KOPT-K1 (cell line): ENCODE measurements around the gene ZG16B.

Experiments
- H3K27ac ChIP-seq: fragments of 200-600 bp; sonication (generic); 2 replicates; pipeline ENCODE4 v1.5.1; 2016; ENCODE audit warnings: antibody characterized with exemption, mild to moderate bottlenecking, low read depth, low read length; ENCODE audit not compliant: poor library complexity, severe bottlenecking
- H3K36me3 ChIP-seq: fragments of 200-600 bp; sonication (generic); 2 replicates; pipeline ENCODE4 v1.5.1; 2017; ENCODE audit warnings: antibody characterized with exemption, mild to moderate bottlenecking, low read length, moderate library complexity; ENCODE audit not compliant: insufficient read depth
- H3K9me3 ChIP-seq: fragments of 200-600 bp; sonication (generic); 2 replicates; pipeline ENCODE4 v1.5.1; 2017; ENCODE audit warnings: antibody characterized with exemption, low read length, mild to moderate bottlenecking; ENCODE audit not compliant: insufficient read depth, poor library complexity, severe bottlenecking

Gene ZG16B

DNA sequence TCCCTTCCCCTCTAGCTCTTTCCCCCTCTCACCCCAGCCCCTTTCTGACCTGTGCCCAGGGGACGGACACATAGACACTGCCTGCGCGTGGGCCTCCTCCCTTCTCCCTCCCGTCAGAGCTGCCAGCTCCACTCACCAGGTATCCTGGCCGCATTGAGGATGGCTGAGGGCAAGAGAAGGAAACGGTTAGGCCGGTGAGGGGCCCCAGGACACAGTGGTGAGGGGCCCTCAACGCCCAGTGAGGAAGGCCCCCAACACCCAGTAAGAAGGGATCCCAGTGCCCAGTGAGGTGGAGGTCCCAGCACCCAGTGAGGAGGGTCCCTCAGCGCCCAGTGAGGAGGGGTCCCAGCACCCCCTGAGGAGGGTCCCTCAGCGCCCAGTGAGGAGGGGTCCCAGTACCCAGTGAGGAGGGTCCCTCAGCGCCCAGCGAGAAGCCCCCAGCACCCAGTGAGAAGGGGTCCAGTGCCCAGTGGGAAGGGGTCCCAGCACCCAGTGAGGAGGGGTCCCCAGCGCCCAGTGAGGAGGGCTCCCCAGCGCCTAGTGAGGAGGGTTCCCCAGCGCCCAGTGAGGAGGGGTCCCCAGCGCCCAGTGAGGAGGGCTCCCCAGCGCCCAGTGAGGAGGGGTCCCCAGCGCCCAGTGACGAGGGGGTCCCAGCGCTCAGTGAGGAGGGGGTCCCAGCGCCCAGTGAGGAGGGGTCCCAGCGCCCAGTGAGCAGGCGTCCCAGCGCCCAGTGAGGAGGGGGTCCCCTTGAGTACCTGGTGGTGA lies 26.8 kb downstream of the ZG16B start:
- Histone ChIP-seq H3K9me3 (peaks cover 21% of the 10 kb centered on the region), H3K36me3 (no peaks in the 10 kb centered on the region), H3K27ac (no peak overlapping the region)

DNA sequence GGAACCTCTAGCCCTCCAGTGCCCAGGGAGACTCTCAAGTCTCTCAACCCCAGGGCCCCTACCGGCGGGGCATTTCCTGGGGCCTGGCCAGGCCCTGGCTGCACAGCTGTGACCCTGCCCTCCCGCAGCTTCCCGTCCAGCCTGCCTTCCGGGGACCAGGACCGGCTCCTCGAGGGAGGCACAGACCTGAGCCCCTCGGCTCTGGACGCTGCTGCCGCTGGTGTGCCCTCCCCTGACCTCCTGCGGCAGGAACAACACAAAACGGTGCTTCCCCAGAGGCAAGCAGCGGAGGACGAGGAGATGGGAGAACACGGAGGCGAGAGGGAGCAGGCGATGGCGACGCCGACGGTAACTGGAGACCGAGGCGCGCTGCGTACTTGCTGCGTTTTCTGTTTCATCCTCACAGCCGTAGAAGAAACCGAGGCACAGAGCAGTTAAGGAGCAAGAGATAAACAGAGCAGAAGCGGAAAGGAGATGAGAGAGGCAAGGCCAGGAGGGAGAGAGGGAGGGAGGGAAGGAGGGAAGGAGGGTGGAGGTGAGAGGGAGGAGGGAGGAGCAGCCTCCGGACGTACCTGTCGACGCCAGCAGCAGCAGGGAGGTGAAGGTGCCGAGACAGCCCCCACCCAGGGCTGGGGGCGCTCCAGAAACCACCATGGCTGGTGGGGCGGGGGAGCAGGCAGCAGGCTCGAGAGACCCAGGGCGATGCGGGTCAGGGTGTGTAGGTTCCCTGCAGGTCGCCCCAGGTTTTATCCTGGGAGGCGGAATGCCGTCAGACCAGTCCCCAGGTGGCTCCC lies 27.5 kb downstream of the ZG16B start, which contains the start of gene PRSS22:
PRSS22 (minus strand) TSS at position 720 of the 794 bp plus-strand sequence; CDS start at position 654, 66 bp downstream.
- H3K27ac ChIP-seq, result no peak within 1 kb of the TSS
- H3K36me3 ChIP-seq, result no peaks in the 10 kb centered on the region
- peaks cover 21% of the 10 kb centered on the region for H3K9me3 ChIP-seq

DNA sequence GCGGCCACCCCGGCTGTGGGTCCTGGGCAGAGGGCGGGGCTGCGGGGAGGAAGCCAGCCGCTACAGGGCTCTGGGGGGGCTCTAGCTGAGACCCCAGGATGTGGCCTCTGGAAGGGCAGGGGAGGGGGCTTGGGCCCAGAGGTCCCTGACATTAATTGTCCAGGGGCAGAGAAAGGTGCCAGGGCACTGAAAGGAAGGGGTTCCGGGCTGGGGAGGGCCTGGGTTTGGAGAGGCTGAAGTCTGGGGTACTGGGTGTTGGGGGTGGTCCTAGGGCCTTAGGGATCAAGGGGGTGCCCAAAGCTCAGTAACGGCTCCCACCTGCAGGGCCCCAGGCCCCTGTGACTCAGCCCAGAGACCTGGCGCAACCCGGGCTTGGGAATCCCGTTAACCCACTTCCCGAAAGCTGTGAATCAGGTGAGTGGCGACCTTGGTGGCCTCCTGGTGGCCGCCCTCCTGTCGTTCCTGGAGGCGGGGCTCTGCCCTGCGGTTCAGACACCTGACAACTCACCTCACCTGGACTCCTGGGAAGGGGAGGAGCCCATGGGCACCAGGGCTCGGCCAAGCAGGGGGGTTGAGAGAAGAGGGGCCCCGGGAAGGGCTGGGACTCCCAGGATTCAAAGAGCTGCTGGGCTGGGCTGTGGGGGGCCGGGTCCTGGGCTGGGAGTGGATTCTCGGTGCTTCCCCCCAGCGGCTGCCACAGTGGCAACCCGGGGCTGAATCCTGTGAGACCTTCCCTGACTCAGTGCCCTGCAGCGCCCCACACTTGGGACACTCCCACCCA lies 28.3 kb downstream of the ZG16B start:
- Histone ChIP-seq H3K9me3 (peaks cover 21% of the 10 kb centered on the region), H3K36me3 (no peaks in the 10 kb centered on the region), H3K27ac (no peak overlapping the region)

DNA sequence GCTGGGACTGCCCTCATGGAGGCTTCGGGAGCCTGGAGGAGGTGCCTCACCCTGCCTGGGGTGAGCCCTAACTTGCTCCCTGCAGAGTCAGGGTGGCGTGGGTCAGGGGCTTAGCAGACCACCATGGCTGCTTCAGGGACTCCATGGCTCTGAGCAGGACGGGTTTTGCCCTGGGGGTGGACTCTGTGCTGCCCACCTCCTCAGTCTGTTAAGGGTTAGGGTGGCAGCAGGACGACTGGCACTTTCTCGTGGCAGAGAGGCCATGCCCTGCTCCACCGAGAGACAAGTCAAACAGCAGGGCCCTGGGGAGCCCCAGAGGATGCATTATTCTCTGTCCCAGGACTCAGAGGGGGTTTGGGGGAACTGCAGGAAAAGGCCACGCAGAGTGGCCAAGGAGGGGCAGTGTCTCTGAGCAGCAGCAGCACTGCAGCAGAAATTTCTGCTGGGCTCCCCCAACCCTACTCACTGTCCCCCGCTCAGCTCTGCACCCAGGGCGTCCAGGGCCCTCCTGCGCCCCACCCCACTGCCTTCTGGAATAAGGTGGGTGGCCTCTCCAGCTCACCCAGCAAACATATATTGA lies 29.7 kb downstream of the ZG16B start:
- Histone ChIP-seq H3K36me3 (no peaks in the 10 kb centered on the region), H3K9me3 (peaks cover 12% of the 10 kb centered on the region), H3K27ac (no peak overlapping the region)

DNA sequence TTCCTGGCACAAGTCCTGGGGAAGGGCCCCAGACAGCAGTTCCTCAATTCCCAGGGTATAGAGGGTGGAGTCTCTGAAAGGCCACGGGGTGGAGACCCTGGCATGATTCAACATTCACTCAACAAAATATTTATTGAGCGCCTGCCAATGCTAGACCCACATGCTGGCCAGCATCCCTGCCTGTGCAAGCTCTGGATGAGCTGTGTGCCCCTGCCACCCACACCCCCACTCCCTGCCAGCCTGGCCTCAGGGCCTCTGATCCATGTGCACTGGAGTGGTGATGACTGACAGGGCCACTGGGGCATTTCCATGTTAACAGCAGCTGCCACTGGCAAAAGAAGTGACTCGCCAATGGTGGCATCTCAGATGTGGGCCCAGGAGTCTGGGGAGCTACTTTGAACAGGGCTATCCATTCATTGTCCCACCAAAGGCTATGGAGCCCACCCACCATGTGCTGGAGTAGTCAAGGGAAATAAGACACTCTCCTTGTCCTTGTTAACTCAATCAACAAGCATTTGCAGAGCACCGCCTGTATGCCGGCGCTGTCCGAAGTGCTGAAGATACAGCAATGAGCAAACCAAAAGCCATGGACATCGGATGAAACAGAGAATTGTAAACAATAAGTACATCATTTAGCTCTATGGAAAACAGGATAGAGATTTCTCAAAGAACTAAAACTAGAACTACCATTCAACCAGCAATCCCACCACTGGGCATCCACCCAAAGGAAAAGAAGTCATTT lies 30.9 kb downstream of the ZG16B start:
- H3K9me3 ChIP-seq, result peaks cover 11% of the 10 kb centered on the region
- no peaks in the 10 kb centered on the region for H3K36me3 ChIP-seq
- H3K27ac ChIP-seq, result no peak overlapping the region

DNA sequence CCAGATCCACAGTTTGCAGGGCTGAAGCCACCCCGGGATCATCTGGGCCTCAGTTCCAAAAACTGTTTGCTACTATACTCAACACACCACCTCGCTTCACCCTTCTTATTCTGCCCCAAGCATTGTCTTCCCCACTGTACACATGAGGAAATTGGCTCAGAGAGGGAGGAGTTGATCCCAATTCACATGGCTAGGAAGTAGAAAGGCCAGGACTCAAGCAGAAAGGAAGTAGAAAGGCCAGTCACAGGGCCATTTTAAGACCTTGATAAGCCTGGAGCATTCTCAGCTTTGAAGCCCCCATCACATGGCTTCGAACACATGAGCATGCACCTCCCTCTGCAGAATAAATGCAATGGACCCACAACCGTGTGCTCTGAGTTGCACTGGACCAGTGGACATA lies 35.5 kb downstream of the ZG16B start:
- H3K27ac ChIP-seq, result no peak overlapping the region
- H3K36me3 ChIP-seq, result no peaks in the 10 kb centered on the region
- H3K9me3 ChIP-seq, result peaks cover 8% of the 10 kb centered on the region

DNA sequence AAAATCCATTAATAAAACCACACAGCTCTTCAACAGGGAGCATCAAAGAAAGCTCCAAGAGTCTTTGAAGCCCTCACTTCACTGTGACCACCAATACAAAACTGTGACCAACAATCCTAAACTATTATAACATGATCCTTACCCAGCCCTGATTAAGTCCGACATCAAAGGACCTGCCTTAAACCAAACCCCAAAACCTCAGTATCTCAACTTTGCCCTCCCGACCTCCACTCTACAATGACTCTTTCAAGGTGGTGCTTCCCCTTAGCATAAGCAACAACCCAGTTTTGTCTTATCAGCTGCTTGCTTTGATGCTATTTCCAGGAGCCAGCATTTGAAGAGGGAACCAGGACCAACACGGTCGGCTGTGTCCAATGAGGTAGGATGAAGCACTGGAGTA lies 36.3 kb downstream of the ZG16B start:
- Histone ChIP-seq H3K36me3 (no peaks in the 10 kb centered on the region), H3K9me3 (peaks cover under 1% of the 10 kb centered on the region), H3K27ac (no peak overlapping the region)

DNA sequence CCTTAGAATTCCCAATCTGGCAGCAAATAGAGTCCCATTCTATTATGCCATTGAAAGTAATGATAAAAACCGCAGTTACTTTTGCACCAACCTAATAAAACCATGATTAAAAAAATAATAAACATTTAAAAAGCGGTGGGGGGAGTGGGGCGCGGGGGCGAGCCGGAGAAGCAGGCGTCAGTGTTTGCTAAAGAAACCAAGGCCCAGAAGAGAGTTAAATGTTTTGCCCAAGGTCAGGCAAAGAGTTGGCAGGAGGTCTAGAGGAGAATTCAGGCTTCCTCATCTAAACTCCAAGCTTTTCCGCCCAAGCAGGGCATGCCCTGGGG lies 37.5 kb downstream of the ZG16B start:
- peak overlapping the region; percentile 73 for H3K27ac ChIP-seq
- H3K9me3 ChIP-seq, result no peaks in the 10 kb centered on the region
- no peaks in the 10 kb centered on the region for H3K36me3 ChIP-seq

DNA sequence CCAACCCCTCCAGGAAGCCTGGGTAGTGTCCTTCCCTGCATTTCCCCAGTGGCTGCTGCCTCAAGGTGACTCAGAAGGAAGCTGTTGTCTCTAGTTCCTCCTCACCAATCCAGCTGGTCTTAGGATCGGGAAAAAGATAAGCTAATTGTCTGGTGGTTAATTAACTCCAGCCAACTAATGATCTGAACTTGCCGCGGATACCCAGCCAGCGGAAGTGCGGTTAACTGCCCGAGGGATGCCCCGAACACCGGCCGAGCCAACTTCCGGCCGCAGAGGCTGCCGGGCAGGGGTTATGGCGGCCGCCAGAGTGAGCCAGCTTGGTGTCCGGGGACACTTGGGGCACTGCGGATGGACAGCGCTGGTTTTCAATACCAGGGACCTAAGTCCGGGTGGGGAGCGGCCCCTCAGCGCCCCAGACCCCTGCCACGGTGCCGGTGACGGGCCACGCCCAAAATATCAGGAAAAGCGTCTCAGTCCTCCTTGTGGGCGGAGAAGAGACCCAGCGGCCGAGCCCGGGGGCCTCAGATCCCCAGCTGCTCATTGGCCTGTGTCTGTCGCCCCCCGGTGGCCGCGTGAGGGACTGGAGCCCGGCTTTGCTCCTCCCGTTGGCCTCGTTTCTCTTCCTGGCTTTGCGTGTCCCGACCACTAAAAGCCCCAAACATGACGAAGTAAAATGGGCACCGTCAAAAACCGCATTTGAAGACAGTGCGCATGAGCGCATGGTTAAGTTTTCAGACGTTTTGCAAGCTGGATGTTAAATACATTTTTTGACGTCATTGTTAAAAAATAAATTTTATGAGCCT lies 38.1 kb downstream of the ZG16B start:
- Histone ChIP-seq H3K27ac (peak overlapping the region; percentile 73), H3K36me3 (no peaks in the 10 kb centered on the region)

DNA sequence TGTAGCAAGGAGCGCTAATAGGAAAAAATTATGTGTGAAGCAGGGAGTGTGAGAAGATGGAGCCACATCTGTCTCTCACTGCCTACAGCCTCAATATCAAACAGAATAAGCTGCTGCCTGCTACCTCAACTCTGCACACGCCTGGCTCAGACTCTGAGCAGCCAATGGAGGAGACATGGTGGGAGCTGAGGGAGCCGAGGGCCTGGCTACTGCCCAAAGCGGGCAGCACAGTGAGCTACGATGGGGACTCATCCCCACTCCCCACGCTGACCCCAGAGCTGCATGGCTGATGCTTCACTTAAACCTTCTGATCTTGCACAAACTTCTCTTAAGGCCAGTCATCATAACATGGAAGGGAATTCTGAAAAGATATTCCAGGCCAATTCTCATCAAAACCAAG lies 41.8 kb downstream of the ZG16B start:
- no peaks in the 10 kb centered on the region for H3K36me3 ChIP-seq
- no peak overlapping the region for H3K27ac ChIP-seq
- H3K9me3 ChIP-seq, result no peaks in the 10 kb centered on the region

More for the DNA sequence above, 38.1 kb downstream of the ZG16B start:
- H3K9me3 ChIP-seq, result no peaks in the 10 kb centered on the region

DNA sequence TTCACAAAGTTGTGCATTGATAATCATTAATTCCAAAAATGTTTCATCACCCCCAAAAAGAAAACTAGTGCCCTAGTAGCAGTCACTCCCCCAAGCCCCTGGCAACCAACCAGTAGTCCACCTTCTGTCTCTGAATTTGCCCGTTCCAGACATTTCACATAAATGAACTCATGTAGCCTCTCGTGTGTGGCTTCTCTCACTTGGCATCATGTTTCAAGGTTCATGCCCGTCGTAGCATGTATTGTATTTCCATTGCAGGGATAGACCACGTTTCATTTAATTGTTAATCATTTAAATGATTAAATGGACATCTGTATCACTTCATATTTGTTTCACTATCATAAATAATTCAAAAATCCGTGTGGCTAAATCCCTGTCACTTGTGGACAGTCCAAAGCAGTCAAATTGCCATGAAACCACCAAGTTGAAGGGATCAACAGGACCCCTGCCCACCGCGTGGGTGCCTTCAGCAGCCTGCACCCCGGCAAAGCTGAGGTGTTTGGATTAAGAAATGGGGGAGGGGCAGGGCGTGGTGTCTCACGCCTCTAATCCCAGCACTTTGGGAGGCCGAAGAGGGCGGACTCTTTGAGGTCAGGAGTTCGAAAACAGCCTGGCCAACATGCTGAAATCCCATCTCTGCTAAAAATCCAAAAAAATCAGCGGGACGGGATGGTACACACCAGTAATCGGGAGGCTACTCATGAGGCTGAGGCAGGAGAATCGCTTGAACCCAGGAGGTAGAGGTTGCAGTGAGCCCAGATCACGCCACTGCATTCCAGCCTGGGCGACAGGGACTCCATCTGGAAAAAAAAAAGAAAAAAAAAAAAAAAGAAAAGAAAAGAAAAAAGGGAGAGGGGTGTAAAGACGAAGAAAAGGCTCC lies 44.2 kb downstream of the ZG16B start:
- no peaks in the 10 kb centered on the region for H3K36me3 ChIP-seq
- H3K27ac ChIP-seq, result no peak overlapping the region
- no peaks in the 10 kb centered on the region for H3K9me3 ChIP-seq

DNA sequence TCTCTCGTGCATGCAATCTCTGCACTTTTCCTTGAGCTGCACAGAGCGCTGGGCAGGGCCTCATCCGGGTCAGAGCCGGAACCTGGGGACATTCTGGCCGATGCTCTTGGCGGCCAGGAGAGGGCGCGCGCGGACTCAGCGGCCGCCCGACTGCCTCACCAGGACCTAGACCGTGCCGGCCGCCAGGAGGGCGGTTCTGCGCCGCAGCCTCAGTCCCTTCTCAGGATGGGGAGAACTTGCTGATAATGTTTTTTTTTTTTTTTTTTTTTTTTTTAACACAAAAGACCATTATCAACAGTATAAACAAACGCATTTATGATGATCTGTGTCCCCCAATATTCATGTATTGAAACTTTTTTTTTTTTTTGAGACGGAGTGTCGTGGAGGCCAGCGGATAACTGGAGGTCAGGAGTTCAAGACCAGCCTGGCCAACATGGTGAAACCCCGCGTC lies 44.8 kb downstream of the ZG16B start:
- Histone ChIP-seq H3K36me3 (no peaks in the 10 kb centered on the region), H3K27ac (no peak overlapping the region), H3K9me3 (peaks cover 7% of the 10 kb centered on the region)
